Activated naive CD8-positive, alpha-beta T cell (primary cell): ENCODE measurements around the gene P2RX5.

Experiments used
- H3K27ac Mint-ChIP-seq: one replicate; pipeline ENCODE4 v1.8.0; 2021; ENCODE audit warnings: mixed read lengths
- H3K27me3 Mint-ChIP-seq: one replicate; pipeline ENCODE4 v1.8.0; 2021; ENCODE audit warnings: mixed read lengths
- H3K36me3 Mint-ChIP-seq: one replicate; pipeline ENCODE4 v1.8.0; 2021; ENCODE audit warnings: mixed read lengths
- H3K4me1 Mint-ChIP-seq: one replicate; pipeline ENCODE4 v1.8.0; 2021; ENCODE audit warnings: low read depth, mixed read lengths
- H3K4me3 Mint-ChIP-seq: one replicate; pipeline ENCODE4 v1.8.0; 2021; ENCODE audit warnings: mild to moderate bottlenecking, mixed read lengths
- H3K9me3 Mint-ChIP-seq: one replicate; pipeline ENCODE4 v1.8.0; 2021; ENCODE audit warnings: low read depth, mixed read lengths

The P2RX5 gene

GRCh38 chr17:3658784-3659449 is 37.0 kb downstream of the P2RX5 start:
- Mint-ChIP-seq H3K27me3 (no peaks in the 10 kb centered on the region), H3K4me1 (no peaks in the 10 kb centered on the region), H3K9me3 (no peaks in the 10 kb centered on the region), H3K36me3 (no peaks in the 10 kb centered on the region), H3K27ac (no peak overlapping the region), H3K4me3 (no peak overlapping the region)

- H3K27ac Mint-ChIP-seq: no peak overlapping the region
- H3K9me3 Mint-ChIP-seq: no peaks in the 10 kb centered on the region
- no peaks in the 10 kb centered on the region for H3K36me3 Mint-ChIP-seq
- H3K4me1 Mint-ChIP-seq: no peaks in the 10 kb centered on the region
- H3K27me3 Mint-ChIP-seq: no peaks in the 10 kb centered on the region
- H3K4me3 Mint-ChIP-seq: no peak overlapping the region
Measured at GRCh38 chr17:3657874-3658783, 37.8 kb downstream of the P2RX5 start.

GRCh38 chr17:3657588-3657869 is 38.4 kb downstream of the P2RX5 start:
- Mint-ChIP-seq H3K27ac (no peak overlapping the region), H3K27me3 (no peaks in the 10 kb centered on the region)

GRCh38 chr17:3656755-3657587 is 39.0 kb downstream of the P2RX5 start:
- no peaks in the 10 kb centered on the region for H3K36me3 Mint-ChIP-seq
- no peaks in the 10 kb centered on the region for H3K4me1 Mint-ChIP-seq
- no peaks in the 10 kb centered on the region for H3K27me3 Mint-ChIP-seq
- no peak overlapping the region for H3K27ac Mint-ChIP-seq
- no peak overlapping the region for H3K4me3 Mint-ChIP-seq
- H3K9me3 Mint-ChIP-seq: no peaks in the 10 kb centered on the region

More at GRCh38 chr17:3657588-3657869, 38.4 kb downstream of the P2RX5 start:
- Mint-ChIP-seq H3K4me3 (no peak overlapping the region), H3K4me1 (no peaks in the 10 kb centered on the region), H3K36me3 (no peaks in the 10 kb centered on the region), H3K9me3 (no peaks in the 10 kb centered on the region)

GRCh38 chr17:3656353-3656752 is 39.6 kb downstream of the P2RX5 start:
- H3K27me3 Mint-ChIP-seq: no peaks in the 10 kb centered on the region
- no peak overlapping the region for H3K4me3 Mint-ChIP-seq
- no peaks in the 10 kb centered on the region for H3K9me3 Mint-ChIP-seq
- no peak overlapping the region for H3K27ac Mint-ChIP-seq
- H3K36me3 Mint-ChIP-seq: no peaks in the 10 kb centered on the region
- H3K4me1 Mint-ChIP-seq: no peaks in the 10 kb centered on the region

- Mint-ChIP-seq H3K27me3 (no peaks in the 10 kb centered on the region), H3K27ac (no peak overlapping the region), H3K9me3 (no peaks in the 10 kb centered on the region), H3K36me3 (no peaks in the 10 kb centered on the region), H3K4me1 (no peaks in the 10 kb centered on the region), H3K4me3 (no peak overlapping the region)
Measured at GRCh38 chr17:3655766-3656165, 40.2 kb downstream of the P2RX5 start.

GRCh38 chr17:3647769-3648555 is 48.0 kb downstream of the P2RX5 start:
- H3K36me3 Mint-ChIP-seq: peaks cover 2% of the 10 kb centered on the region
- no peaks in the 10 kb centered on the region for H3K27me3 Mint-ChIP-seq
- no peak overlapping the region for H3K4me3 Mint-ChIP-seq
- peaks cover 3% of the 10 kb centered on the region for H3K4me1 Mint-ChIP-seq
- no peaks in the 10 kb centered on the region for H3K9me3 Mint-ChIP-seq
- no peak overlapping the region for H3K27ac Mint-ChIP-seq

- H3K9me3 Mint-ChIP-seq: no peaks in the 10 kb centered on the region
- H3K27ac Mint-ChIP-seq: no peak overlapping the region
- H3K4me1 Mint-ChIP-seq: peaks cover 5% of the 10 kb centered on the region
- no peaks in the 10 kb centered on the region for H3K27me3 Mint-ChIP-seq
- H3K4me3 Mint-ChIP-seq: no peak overlapping the region
- H3K36me3 Mint-ChIP-seq: peaks cover 2% of the 10 kb centered on the region
Measured at GRCh38 chr17:3647251-3647650, 48.7 kb downstream of the P2RX5 start.

GRCh38 chr17:3645310-3645709 is 50.6 kb downstream of the P2RX5 start:
- Mint-ChIP-seq H3K27ac (no peak overlapping the region), H3K36me3 (peaks cover 2% of the 10 kb centered on the region), H3K27me3 (no peaks in the 10 kb centered on the region), H3K4me1 (peaks cover 6% of the 10 kb centered on the region), H3K4me3 (no peak overlapping the region), H3K9me3 (no peaks in the 10 kb centered on the region)

GRCh38 chr17:3643889-3644349 is 52.0 kb downstream of the P2RX5 start:
- no peaks in the 10 kb centered on the region for H3K9me3 Mint-ChIP-seq
- no peak overlapping the region for H3K27ac Mint-ChIP-seq
- H3K4me3 Mint-ChIP-seq: peak overlapping the region; percentile 21

GRCh38 chr17:3641717-3642486 is 54.1 kb downstream of the P2RX5 start:
- Mint-ChIP-seq H3K27me3 (no peaks in the 10 kb centered on the region), H3K9me3 (no peaks in the 10 kb centered on the region), H3K4me1 (peaks cover 21% of the 10 kb centered on the region), H3K36me3 (peaks cover 2% of the 10 kb centered on the region), H3K27ac (no peak overlapping the region), H3K4me3 (no peak overlapping the region)

More at GRCh38 chr17:3643889-3644349, 52.0 kb downstream of the P2RX5 start:
- peaks cover 2% of the 10 kb centered on the region for H3K36me3 Mint-ChIP-seq
- H3K4me1 Mint-ChIP-seq: peaks cover 13% of the 10 kb centered on the region
- H3K27me3 Mint-ChIP-seq: no peaks in the 10 kb centered on the region

- no peak overlapping the region for H3K4me3 Mint-ChIP-seq
- no peaks in the 10 kb centered on the region for H3K27me3 Mint-ChIP-seq
- no peak overlapping the region for H3K27ac Mint-ChIP-seq
- peaks cover 21% of the 10 kb centered on the region for H3K4me1 Mint-ChIP-seq
- H3K9me3 Mint-ChIP-seq: no peaks in the 10 kb centered on the region
- peaks cover 2% of the 10 kb centered on the region for H3K36me3 Mint-ChIP-seq
Measured at GRCh38 chr17:3641014-3641413, 54.9 kb downstream of the P2RX5 start.

- Mint-ChIP-seq H3K9me3 (no peaks in the 10 kb centered on the region), H3K27me3 (no peaks in the 10 kb centered on the region), H3K27ac (peak overlapping the region; percentile 82), H3K4me1 (peaks cover 22% of the 10 kb centered on the region), H3K4me3 (peak overlapping the region; percentile 72), H3K36me3 (peaks cover 2% of the 10 kb centered on the region)
Measured at GRCh38 chr17:3639981-3640596, 55.9 kb downstream of the P2RX5 start.
